Heart left ventricle (tissue), 16 donors: ENCODE data around the gene PGM1. TPM values are rescaled to one million over a fixed set of nuclear protein-coding genes. Genes with fewer than 3 reads are reported as not detected.

Source experiments
- ATAC-seq, 4 donors: fragments of 200-7000 bp; cut with Tn5 transposase; one replicate each; pipeline ENCODE4 v1.9.1; 2020 to 2022; ENCODE audit warnings: moderate library complexity in 4 of 4, mild to moderate bottlenecking in 3 of 4, moderate number of reproducible peaks in 1 of 4
- DNase-seq, 5 donors: peaks; one replicate each; pipeline ENCODE4 v3.0.0-alpha.2; 2020
- H3K27ac ChIP-seq, 12 donors: fragments of 200-600 bp; sonication (generic) in 4 of 12; one replicate each; pipeline versions ENCODE4 v1.5.0 to v1.8.0; 2016 to 2022; ENCODE audit warnings: mild to moderate bottlenecking in 2 of 12
- H3K27me3 ChIP-seq, 9 donors: fragments of 200-600 bp; sonication (generic) in 2 of 9; one replicate each; pipeline versions ENCODE4 v1.5.1 to v1.8.0; 2016 to 2022; ENCODE audit warnings: mild to moderate bottlenecking in 3 of 9
- H3K36me3 ChIP-seq, 9 donors: fragments of 200-600 bp; sonication (generic) in 2 of 9; one replicate each; pipeline versions ENCODE4 v1.5.0 to v1.8.0; 2018 to 2022; ENCODE audit warnings: mild to moderate bottlenecking in 2 of 9
- H3K4me1 ChIP-seq, 12 donors: fragments of 200-600 bp; sonication (generic) in 4 of 12; one replicate each; pipeline versions ENCODE4 v1.5.0 to v1.8.0; 2016 to 2022; ENCODE audit warnings: mild to moderate bottlenecking in 3 of 12
- H3K4me3 ChIP-seq, 12 donors: fragments of 200-600 bp; sonication (generic) in 4 of 12; one replicate each; pipeline versions ENCODE4 v1.5.0 to v1.8.0; 2017 to 2022; ENCODE audit warnings: mild to moderate bottlenecking in 9 of 12, moderate library complexity in 4 of 12
- H3K9me3 ChIP-seq, 12 donors: fragments of 200-600 bp; sonication (generic) in 4 of 12; one replicate each; pipeline versions ENCODE4 v1.5.0 to v1.8.0; 2016 to 2022; ENCODE audit warnings: mild to moderate bottlenecking in 1 of 12
- CTCF ChIP-seq, 12 donors: fragments of 200-600 bp; sonication (generic) in 4 of 12; IDR thresholded peaks; one replicate each; pipeline versions ENCODE4 v1.5.0 to v1.8.0; 2018 to 2022; ENCODE audit warnings: antibody characterized with exemption in 12 of 12, mild to moderate bottlenecking in 5 of 12
- POLR2A ChIP-seq, 2 donors: fragments of 450-650 bp; IDR thresholded peaks; one replicate each; pipeline ENCODE4 v1.6.1; 2017; ENCODE audit warnings: antibody characterized with exemption in 2 of 2, mild to moderate bottlenecking in 2 of 2, moderate library complexity in 2 of 2
- WGBS, 4 donors: extraction: QIAGEN DNeasy Blood & Tissue Kit in 2 of 4; methylation state at CpG; one replicate each; pipeline versions ENCODE4 v1.1.5 to v1.1.7; 2013 to 2018; 5-methylcytosine and 5-hydroxymethylcytosine counted together
- intact Hi-C, 10 donors: fragments of 100-400 bp; cut with DNase I; formaldehyde crosslinking; loops; one replicate each; pipeline versions ENCODE4 v1.11.1 to v1.14.2; 2022
- polyA plus RNA-seq, 2 donors: library from polyadenylated mRNA; stranded (reverse); fragments of 200-250 nt; gene quantifications; one replicate each; pipeline ENCODE4 v1.2.3, GENCODE V29; 2013
- total RNA-seq, 9 donors: library from RNA; depleted of rRNA in 2 of 9; stranded (reverse); fragments of >200 nt in 2 of 9; fragmentation: NEBNext Ultra II Directional in 3 of 9; extraction: Animal tissue kit (Norgen Biotek cat#: 25700) in 3 of 9; gene quantifications; one replicate each; pipeline versions ENCODE4 v1.1.0 to v1.2.4, GENCODE V29; 2016 to 2023
- donor health status: ischemic (EF 13 %, LVEDD 7.1; RV severe dilation, severe dysfunction).
- donor health status: healthy with polysubstance abuse.
- donor health status: DM: no; HTN: yes; CAD: no.
- donor health status: DM: no; HTN: no; CAD: no.
- donor health status: ischemic (EF 25% LVEDD 6.9; RV normal size, moderate dysfunction).
- donor health status: ischemic (EF 25% LVEDD 5.7; RV mildly dilated, moderate dysfunction).
- donor health status: healthy.
- donor health status: DM: yes; HTN: yes; CAD: no.
- donor health status: ischemic (EF 35%, LVEDD 5.7; RV mildly dilated, moderate dysfunction).
- donor health status: nonischemic (EF 11% LVEDD 7.7; RV severe dilation, severe dysfunction).
- donor health status: DM: yes; HTN: yes; CAD: no.
- donor health status: PGD.
- donor health status: ischemic (EF 29% LVEDD 5.4; RV normal size, mild dysfunction).
- donor health status: nonischemic (EF 23%, LVEDD 6.1; RV moderate dilation, normal function).

The PGM1 gene
- total and polyA plus RNA-seq, 11 donors = 51.4 to 419 (median 258) TPM

DNA sequence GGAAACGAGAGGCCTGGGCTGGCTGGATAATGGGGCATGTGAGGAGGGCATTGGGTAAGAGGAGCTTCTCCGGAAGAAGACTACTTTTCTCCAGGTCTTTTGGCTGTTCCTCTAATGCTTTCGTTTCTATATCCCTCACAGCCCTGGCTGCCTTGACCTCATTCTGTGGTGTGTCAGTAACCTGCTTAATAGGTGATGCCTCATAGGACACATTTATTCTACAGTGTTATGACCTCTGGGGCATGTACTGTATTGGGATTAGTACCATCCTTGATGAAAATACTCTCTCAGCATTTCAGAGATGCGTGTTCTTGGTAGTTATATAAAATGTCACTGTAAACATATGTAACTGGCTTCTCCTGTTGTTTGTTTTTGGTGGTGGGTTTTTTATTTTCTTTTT is 40.1 kb downstream of the PGM1 start:
- no peak for TF ChIP-seq CTCF (IDR thresholded peaks at IDR 0.05)
- no peak for TF ChIP-seq POLR2A (IDR thresholded peaks at IDR 0.05)
- peaks cover 0 to 2% (median 0%) of the 10 kb centered on the region in 12 donors for H3K4me1 ChIP-seq
- peaks cover 0 to 83% (median 67%) of the 10 kb centered on the region in 9 donors for H3K36me3 ChIP-seq
- H3K27ac ChIP-seq = no peak overlapping the region
- no peaks in the 10 kb centered on the region for H3K9me3 ChIP-seq
- ATAC-seq (no peak), DNase-seq (no peak)
- intact Hi-C loops = no loop called here
- no peak overlapping the region for H3K4me3 ChIP-seq
- H3K27me3 ChIP-seq = no peaks in the 10 kb centered on the region
- whole genome bisulfite sequencing, 4 donors = 89 to 97% (median 94%) methylated on average over 4 of the region's 4 CpGs

GRCh38 chr1:63634471-63634870 is 41.3 kb downstream of the PGM1 start:
- intact Hi-C loops = no loop called here
- H3K4me3 ChIP-seq = no peak overlapping the region
- no peak for ATAC-seq
- no peak for TF ChIP-seq CTCF (IDR thresholded peaks at IDR 0.05)
- TF ChIP-seq POLR2A (IDR thresholded peaks at IDR 0.05) = no peak
- H3K27me3 ChIP-seq = no peaks in the 10 kb centered on the region
- peaks cover 0 to 90% (median 72%) of the 10 kb centered on the region in 9 donors for H3K36me3 ChIP-seq
- DNase-seq = no peak
- H3K9me3 ChIP-seq = no peaks in the 10 kb centered on the region
- no peak overlapping the region for H3K27ac ChIP-seq
- WGBS, 4 donors = 84 to 94% (median 90%) methylated on average over 4 of the region's 4 CpGs
- peaks cover 0 to 2% (median 0%) of the 10 kb centered on the region in 12 donors for H3K4me1 ChIP-seq

GRCh38 chr1:63635681-63636080 is 42.5 kb downstream of the PGM1 start:
- intact Hi-C loops = no loop called here
- no peak for DNase-seq
- no peaks in the 10 kb centered on the region for H3K27me3 ChIP-seq
- no peak for TF ChIP-seq CTCF (IDR thresholded peaks at IDR 0.05)
- no peak for TF ChIP-seq POLR2A (IDR thresholded peaks at IDR 0.05)
- no peaks in the 10 kb centered on the region for H3K9me3 ChIP-seq
- H3K4me1 ChIP-seq = peaks cover 0 to 2% (median 0%) of the 10 kb centered on the region in 12 donors
- WGBS, 4 donors = 75 to 88% (median 79%) methylated on average over 1 of the region's 1 CpG
- no peak overlapping the region for H3K27ac ChIP-seq
- H3K4me3 ChIP-seq = no peak overlapping the region
- H3K36me3 ChIP-seq = peaks cover 0 to 87% (median 60%) of the 10 kb centered on the region in 9 donors
- ATAC-seq = no peak

- H3K36me3 ChIP-seq = peaks cover 0 to 82% (median 52%) of the 10 kb centered on the region in 9 donors
- ATAC-seq (no peak), DNase-seq (no peak)
- H3K4me3 ChIP-seq = no peak overlapping the region
- H3K9me3 ChIP-seq = no peaks in the 10 kb centered on the region
- no peaks in the 10 kb centered on the region for H3K27me3 ChIP-seq
- no peak overlapping the region for H3K27ac ChIP-seq
- H3K4me1 ChIP-seq = peaks cover 0 to 2% (median 0%) of the 10 kb centered on the region in 12 donors
- intact Hi-C loops = no loop called here
- TF ChIP-seq CTCF (IDR thresholded peaks at IDR 0.05) = no peak
- 94 to 97% (median 96%) methylated on average over 15 of the region's 15 CpGs for WGBS, 4 donors
Measured at GRCh38 chr1:63636192-63637105, 43.2 kb downstream of the PGM1 start.
